NCI-H345 (cell line): ENCODE measurements around the gene IL1RL1.

Source experiments
- DNase-seq: peaks from one replicate; lab custom pipeline; 2025; lab: John Stamatoyannopoulos, UW

IL1RL1 gene

GRCh38 chr2:102368461-102369109 is 57.2 kb downstream of the IL1RL1 start:
- DNase-seq = no peak

- DNase-seq = no peak
These were observed 58.5 kb downstream of the IL1RL1 start for GRCh38 chr2:102369866-102370265.

- DNase-seq = no peak
These were observed 64.8 kb downstream of the IL1RL1 start for GRCh38 chr2:102376052-102376591.

- no peak for DNase-seq
These were observed 72.4 kb downstream of the IL1RL1 start for GRCh38 chr2:102383722-102384121.

- no peak for DNase-seq
These were observed 74.2 kb downstream of the IL1RL1 start for GRCh38 chr2:102385522-102385921.

- DNase-seq = no peak
These were observed 74.6 kb downstream of the IL1RL1 start for GRCh38 chr2:102386004-102386403.

GRCh38 chr2:102386867-102387541 is 75.6 kb downstream of the IL1RL1 start:
- no peak for DNase-seq

GRCh38 chr2:102387763-102388546 is 76.6 kb downstream of the IL1RL1 start:
- DNase-seq = no peak

- no peak for DNase-seq
These were observed 80.2 kb downstream of the IL1RL1 start for GRCh38 chr2:102391565-102391964.

- no peak for DNase-seq
These were observed 80.7 kb downstream of the IL1RL1 start for GRCh38 chr2:102392096-102392495.

- no peak for DNase-seq
These were observed 81.6 kb downstream of the IL1RL1 start for GRCh38 chr2:102392942-102393341.

GRCh38 chr2:102396012-102396411 is 84.6 kb downstream of the IL1RL1 start:
- no peak for DNase-seq

- DNase-seq = no peak
These were observed 85.8 kb downstream of the IL1RL1 start for GRCh38 chr2:102397209-102397608.

GRCh38 chr2:102399499-102400141 is 88.3 kb downstream of the IL1RL1 start:
- no peak for DNase-seq

GRCh38 chr2:102401456-102401855 is 90.1 kb downstream of the IL1RL1 start:
- no peak for DNase-seq
